H1 (cell line): ENCODE data around the gene PRXL2A. TPM values are rescaled to one million over a fixed set of nuclear protein-coding genes. Genes with fewer than 3 reads are reported as not detected.

Source experiments
- CTCF ChIA-PET: fragments of 300-600 bp; sonication (Branson Sonifier 250); formaldehyde crosslinking; loops from one replicate; lab custom pipeline; 2021; ENCODE audit not compliant: partially characterized antibody; lab: Charles Lee
- POLR2A ChIA-PET: fragments of 300-600 bp; sonication (Branson Sonifier 250); formaldehyde crosslinking; loops from one replicate; lab custom pipeline; 2021; ENCODE audit warnings: inconsistent platforms; ENCODE audit not compliant: partially characterized antibody; lab: Charles Lee
- DNase-seq, 2 experiments: peaks; one replicate each; pipeline versions ENCODE4 v3.0.0 to v3.0.0-alpha.2; 2010 to 2022; ENCODE audit warnings: low spot score in 2 of 2, low read depth in 1 of 2, mixed read lengths in 1 of 2
- FAIRE-seq: peaks from 2 replicates; lab custom pipeline; 2011; peaks lifted over from hg19 to GRCh38; lab: Jason Lieb, UNC
- H2AFZ ChIP-seq: 2 replicates; pipeline ENCODE4 v1.8.1; 2012; ENCODE audit warnings: low read length, inconsistent platforms
- H2AK5ac ChIP-seq: 2 replicates; pipeline ENCODE4 v1.6.1; 2013; ENCODE audit warnings: low read depth, low read length
- H2BK120ac ChIP-seq: replicated peaks from 2 replicates; pipeline ENCODE3; 2013; ENCODE audit warnings: low read depth, low read length, inconsistent platforms
- H2BK12ac ChIP-seq: 2 replicates; pipeline ENCODE4 v1.6.1; 2013; ENCODE audit warnings: low read depth, low read length
- H2BK15ac ChIP-seq: 2 replicates; pipeline ENCODE4 v1.6.1; 2013; ENCODE audit warnings: low read length
- H2BK20ac ChIP-seq: 2 replicates; pipeline ENCODE4 v1.6.1; 2013; ENCODE audit warnings: low read length
- H2BK5ac ChIP-seq: 2 replicates; pipeline ENCODE4 v1.6.1; 2013; ENCODE audit warnings: low read depth, low read length
- H3K14ac ChIP-seq: 2 replicates; pipeline ENCODE4 v1.6.1; 2013; ENCODE audit warnings: inconsistent platforms; ENCODE audit not compliant: insufficient read length
- H3K18ac ChIP-seq: 2 replicates; pipeline ENCODE4 v1.6.1; 2013; ENCODE audit warnings: low read length; ENCODE audit errors: extremely low read depth
- H3K23ac ChIP-seq: 2 replicates; pipeline ENCODE4 v1.6.1; 2013; ENCODE audit warnings: inconsistent platforms; ENCODE audit not compliant: insufficient read length
- H3K23me2 ChIP-seq: 2 replicates; pipeline ENCODE4 v1.6.1; 2013; ENCODE audit warnings: low read depth, low read length
- H3K27ac ChIP-seq: 2 replicates; pipeline ENCODE4 v1.6.1; 2011; ENCODE audit warnings: low read depth, low read length, inconsistent platforms
- H3K27me3 ChIP-seq, 4 experiments: replicated peaks in 1 of 4; 1 replicate in 1 of 4; 2 replicates in 3 of 4; pipeline versions ENCODE4 v1.6.1 to v1.8.1; 2011 to 2013; ENCODE audit warnings: low read length in 3 of 4, mild to moderate bottlenecking in 3 of 4, inconsistent platforms in 2 of 4, mixed read lengths in 2 of 4, moderate library complexity in 1 of 4; ENCODE audit not compliant: control insufficient read depth in 3 of 4, insufficient read depth in 3 of 4; ENCODE audit errors: extremely low read depth in 1 of 4
- H3K36me3 ChIP-seq, 4 experiments: 2 replicates each; pipeline versions ENCODE4 v1.6.1 to v1.8.1; 2011 to 2013; ENCODE audit warnings: mild to moderate bottlenecking in 4 of 4, low read length in 3 of 4, moderate library complexity in 2 of 4, control low read depth in 1 of 4, inconsistent platforms in 1 of 4; ENCODE audit not compliant: insufficient read depth in 4 of 4, control insufficient read depth in 2 of 4
- H3K4ac ChIP-seq: replicated peaks from 2 replicates; pipeline ENCODE3; 2013; ENCODE audit warnings: low read length, low read depth, mixed read lengths, inconsistent platforms; ENCODE audit not compliant: insufficient read length
- H3K4me1 ChIP-seq, 4 experiments: replicated peaks in 1 of 4; 1 replicate in 1 of 4; 2 replicates in 3 of 4; pipeline versions ENCODE4 v1.6.1 to v1.8.1; 2011 to 2013; ENCODE audit warnings: low read length in 3 of 4, inconsistent platforms in 2 of 4, mixed read lengths in 1 of 4; ENCODE audit not compliant: insufficient read depth in 4 of 4, control insufficient read depth in 3 of 4
- H3K4me2 ChIP-seq, 2 experiments: 2 replicates each; pipeline versions ENCODE4 v1.6.1 to v1.8.1; 2011 to 2013; ENCODE audit warnings: low read depth in 2 of 2, low read length in 2 of 2, control low read depth in 1 of 2, inconsistent platforms in 1 of 2, mild to moderate bottlenecking in 1 of 2; ENCODE audit not compliant: insufficient read depth in 1 of 2
- H3K4me3 ChIP-seq, 4 experiments: fragments of 200-600, 300-600 bp in 1 of 4; sonication (generic), shearing (Covaris generic), sonication (Bioruptor Twin) in 1 of 4; 2 replicates each; pipeline versions ENCODE4 v1.5.1 to v1.8.1; 2011 to 2016; ENCODE audit warnings: low read length in 4 of 4, low read depth in 3 of 4, control low read depth in 2 of 4, inconsistent platforms in 2 of 4, mild to moderate bottlenecking in 2 of 4, mixed read lengths in 1 of 4, moderate library complexity in 1 of 4; ENCODE audit not compliant: insufficient read depth in 2 of 4; ENCODE audit errors: extremely low read depth in 1 of 4
- H3K56ac ChIP-seq: replicated peaks from 2 replicates; pipeline ENCODE3; 2013; ENCODE audit warnings: low read depth, mild to moderate bottlenecking, mixed read lengths, low read length, inconsistent platforms; ENCODE audit not compliant: insufficient read length
- H3K79me1 ChIP-seq: 2 replicates; pipeline ENCODE4 v1.6.1; 2013; ENCODE audit warnings: low read depth, low read length, control low read depth
- H3K79me2 ChIP-seq, 2 experiments: 2 replicates each; pipeline versions ENCODE4 v1.6.1 to v1.8.1; 2012 to 2013; ENCODE audit warnings: low read length in 2 of 2, mild to moderate bottlenecking in 2 of 2, inconsistent platforms in 1 of 2; ENCODE audit not compliant: insufficient read depth in 2 of 2, control insufficient read depth in 1 of 2
- H3K9ac ChIP-seq, 4 experiments: replicated peaks in 1 of 4; 1 replicate in 1 of 4; 2 replicates in 3 of 4; pipeline versions ENCODE4 v1.6.1 to v1.8.1; 2011 to 2013; ENCODE audit warnings: low read depth in 3 of 4, low read length in 3 of 4, control low read depth in 2 of 4, mild to moderate bottlenecking in 2 of 4, moderate library complexity in 2 of 4, inconsistent platforms in 1 of 4; ENCODE audit errors: extremely low read depth in 1 of 4
- H3K9me3 ChIP-seq, 2 experiments: 2 replicates each; pipeline versions ENCODE4 v1.6.1 to v1.8.1; 2012 to 2013; ENCODE audit warnings: mild to moderate bottlenecking in 2 of 2, moderate library complexity in 2 of 2, control low read depth in 1 of 2, inconsistent platforms in 1 of 2, low read depth in 1 of 2, low read length in 1 of 2, mixed read lengths in 1 of 2; ENCODE audit not compliant: insufficient read depth in 2 of 2
- H4K20me1 ChIP-seq, 2 experiments: replicated peaks in 1 of 2; 2 replicates each; pipeline versions ENCODE3 to v1.8.1; 2011 to 2013; ENCODE audit warnings: inconsistent platforms in 2 of 2, low read length in 2 of 2, mild to moderate bottlenecking in 1 of 2; ENCODE audit not compliant: insufficient read depth in 2 of 2, control insufficient read depth in 1 of 2
- H4K5ac ChIP-seq: 2 replicates; pipeline ENCODE4 v1.6.1; 2013; ENCODE audit warnings: low read length, low read depth, mixed read lengths, inconsistent platforms; ENCODE audit not compliant: insufficient read length
- H4K8ac ChIP-seq: 2 replicates; pipeline ENCODE4 v1.8.0; 2013; ENCODE audit warnings: mild to moderate bottlenecking, moderate library complexity, low read length, inconsistent platforms; ENCODE audit not compliant: insufficient read depth; ENCODE audit errors: extremely low read depth
- H4K91ac ChIP-seq: replicated peaks from 2 replicates; pipeline ENCODE3; 2013; ENCODE audit warnings: low read length, mixed read lengths, inconsistent platforms; ENCODE audit not compliant: insufficient read length
- KDM4A ChIP-seq: IDR thresholded peaks from one replicate; pipeline ENCODE4 v1.7.1; 2012; ENCODE audit warnings: low read depth, mild to moderate bottlenecking, moderate library complexity, low read length, inconsistent platforms; ENCODE audit not compliant: severe bottlenecking
- POU5F1 ChIP-seq: IDR thresholded peaks from 2 replicates; pipeline ENCODE4 v1.6.1; 2011; ENCODE audit warnings: low read depth, mild to moderate bottlenecking, low read length, moderate library complexity
- TAF7 ChIP-seq: optimal IDR thresholded peaks from 2 replicates; pipeline ENCODE3; 2011; ENCODE audit warnings: low read depth, mild to moderate bottlenecking, inconsistent platforms, low read length, moderate library complexity, borderline replicate concordance
- WGBS, 2 experiments: shearing (Covaris generic) in 1 of 2; methylation state at CpG; one replicate each; pipeline versions ENCODE4 v1.1.6 to v1.1.7; 2013 to 2015; ENCODE audit warnings: low lambda C conversion rate in 2 of 2, mixed read lengths in 2 of 2, inconsistent platforms in 1 of 2, low coverage in 1 of 2, missing lambda C conversion rate in 1 of 2; ENCODE audit not compliant: insufficient replicate concordance in 2 of 2, insufficient coverage in 1 of 2, insufficient read length in 1 of 2; ENCODE audit errors: extremely low coverage in 1 of 2, missing lambda C conversion rate in 1 of 2; 5-methylcytosine and 5-hydroxymethylcytosine counted together
- polyA plus RNA-seq, 7 experiments: library from polyadenylated mRNA; depleted of rRNA in 3 of 7; stranded (reverse) in 5 of 7; unstranded in 2 of 7; fragments of >200 nt in 5 of 7; fragments of 200-250 nt in 2 of 7; gene quantifications; 1 replicate in 5 of 7; 2 replicates in 1 of 7; 4 replicates in 1 of 7; pipeline versions ENCODE4 v1.2.1 to v1.2.3, GENCODE V29; 2011 to 2013; ENCODE audit warnings: missing spikeins in 2 of 7, mixed read lengths in 2 of 7
- total RNA-seq: library from RNA; stranded (reverse); fragmentation: NEBNext Ultra II Directional; extraction: Animal tissue kit (Norgen Biotek cat#: 25700); gene quantifications from 2 replicates; pipeline ENCODE4 v1.2.1, GENCODE V29; 2021

The PRXL2A gene
- total and polyA plus RNA-seq, 2 of the 8 experiments (the other 6 are each of a cell fraction or from before 2014, with no cell fraction given): 13.4 to 58.3 TPM

- Histone ChIP-seq H3K4me1 (peaks cover 0 to 8% (median 3%) of the 10 kb centered on the region in 4 experiments; a peak in 6 of 7 replicates), H2BK12ac (no peak overlapping the region), H3K4me2 (peak overlapping the region in 1 of 2 experiments; percentile 76; a peak in 1 of 4 replicates), H2BK20ac (no peak overlapping the region), H3K9ac (no peak overlapping the region), H4K8ac (no peak overlapping the region), H3K36me3 (no peaks in the 10 kb centered on the region; a peak in 2 of 8 replicates), H4K5ac (no peak overlapping the region), H3K27me3 (peaks cover 0 to 10% (median 6%) of the 10 kb centered on the region in 4 experiments; a peak in 3 of 7 replicates), H2BK5ac (no peak overlapping the region), H3K23ac (no peak overlapping the region), H3K9me3 (no peaks in the 10 kb centered on the region), H3K14ac (no peak overlapping the region), H2BK15ac (no peak overlapping the region), H3K18ac (no peak overlapping the region), H4K20me1 (peaks cover 14 to 23% of the 10 kb centered on the region in 2 experiments), H2AK5ac (no peak overlapping the region), H3K79me1 (peaks cover 2% of the 10 kb centered on the region), H3K4ac (no peak overlapping the region), H3K79me2 (peaks cover 0 to 17% of the 10 kb centered on the region in 2 experiments; a peak in 2 of 4 replicates), H3K56ac (no peak overlapping the region), H3K23me2 (peaks cover 9% of the 10 kb centered on the region; the same call in 1 of the 2 replicates), H3K27ac (no peak overlapping the region), H2BK120ac (no peak overlapping the region), H3K4me3 (no peak overlapping the region), H2AFZ (no peak overlapping the region), H4K91ac (no peak overlapping the region)
- FAIRE-seq (no peak), DNase-seq (no peak)
- CTCF ChIA-PET: interaction anchor here (1.0 to 3.1 kb wide), 4 partner anchors 10 to 98 kb away, joined by 3 to 22 read pairs (median 4); no protein-coding TSS in a partner anchor
- WGBS, 2 experiments: 96% methylated on average over 2 of the region's 2 CpGs; no CpG with 5 or more reads in 1 of the 2 experiments
- POLR2A ChIA-PET: no interaction called here
- TF ChIP-seq TAF7 (no peak), KDM4A (no peak), POU5F1 (no peak)
Measured at GRCh38 chr10:80410122-80410521, 1.8 kb downstream of the PRXL2A start.
